ENCODE measurements around the gene AP1S3.
A peak's percentile ranks its signal among the peaks of the same experiment; 100 is the strongest.
"Not testable (repeated sequence)": the region's sequence is repeated elsewhere in the genome, so short reads cannot be mapped to it uniquely, and the experiment has no call there.

The AP1S3 gene

GRCh38 chr2:223837287-223838061 is at the start of gene AP1S3:
Gene AP1S3, minus strand, starts transcription at chr2:223837582. Its CDS starts 132 bp downstream, at chr2:223837450.
- Mint-ChIP-seq H3K27me3 (peaks cover 5% of the 10 kb centered on the region), H3K4me3 (peak within 1 kb of the TSS; percentile 98), H3K9me3 (no peaks in the 10 kb centered on the region), H3K27ac (peak within 1 kb of the TSS; percentile 55), H3K36me3 (peaks cover 6% of the 10 kb centered on the region), H3K4me1 (peaks cover 21% of the 10 kb centered on the region)
- CTCF ChIA-PET: no interaction called here
- DNase-seq: peak; percentile 86

DNA sequence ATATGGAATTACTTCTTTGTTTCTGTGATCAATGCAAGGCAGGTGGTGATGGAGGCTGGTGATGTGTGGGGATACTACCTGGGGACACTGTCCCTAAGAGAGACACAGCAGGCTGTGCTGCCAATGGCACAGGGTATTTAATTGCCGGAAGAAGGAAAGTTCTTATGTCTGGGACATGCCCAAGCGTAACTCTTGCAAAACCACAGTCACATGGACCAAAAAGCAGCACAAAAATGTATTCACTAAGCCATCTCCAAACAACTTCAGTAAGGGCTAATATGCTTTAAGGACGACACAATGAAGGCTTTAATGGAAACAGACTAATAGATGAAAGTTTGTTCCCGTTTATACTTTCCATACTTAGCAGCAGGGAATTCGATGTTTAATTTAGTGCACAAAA is 49.7 kb upstream of the AP1S3 start:
- Mint-ChIP-seq H3K4me3 (no peak overlapping the region), H3K27me3 (no peaks in the 10 kb centered on the region), H3K36me3 (peaks cover 57% of the 10 kb centered on the region)

DNA sequence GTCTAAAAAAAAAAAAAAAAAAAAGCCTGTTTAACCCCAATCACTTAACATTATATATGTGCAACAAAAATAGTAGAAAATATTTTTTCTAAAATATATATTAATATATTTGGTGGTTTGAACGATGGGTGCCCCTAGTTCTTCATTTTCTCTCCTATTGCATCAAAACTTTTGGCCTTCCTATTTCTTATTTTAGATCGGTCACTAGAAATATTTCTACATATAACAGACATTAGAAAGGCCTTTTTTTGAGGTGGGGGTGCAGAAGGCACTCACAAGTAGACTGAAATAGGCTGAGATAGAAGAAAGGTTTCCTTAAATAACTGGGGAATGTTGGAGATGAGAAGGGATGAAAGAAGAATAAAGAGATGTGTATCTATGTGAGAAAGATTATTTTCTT is 49.3 kb upstream of the AP1S3 start:
- H3K36me3 Mint-ChIP-seq: peaks cover 60% of the 10 kb centered on the region
- H3K27me3 Mint-ChIP-seq: no peaks in the 10 kb centered on the region
- CTCF ChIA-PET: no interaction called here
- H3K9me3 Mint-ChIP-seq: no peaks in the 10 kb centered on the region
- no peak for DNase-seq
- H3K27ac Mint-ChIP-seq: no peak overlapping the region
- no peak overlapping the region for H3K4me3 Mint-ChIP-seq
- peaks cover 9% of the 10 kb centered on the region for H3K4me1 Mint-ChIP-seq

More for the DNA sequence above, 49.7 kb upstream of the AP1S3 start:
- Mint-ChIP-seq H3K9me3 (no peaks in the 10 kb centered on the region), H3K4me1 (peaks cover 7% of the 10 kb centered on the region), H3K27ac (no peak overlapping the region)
- no peak for DNase-seq
- CTCF ChIA-PET: no interaction called here

DNA sequence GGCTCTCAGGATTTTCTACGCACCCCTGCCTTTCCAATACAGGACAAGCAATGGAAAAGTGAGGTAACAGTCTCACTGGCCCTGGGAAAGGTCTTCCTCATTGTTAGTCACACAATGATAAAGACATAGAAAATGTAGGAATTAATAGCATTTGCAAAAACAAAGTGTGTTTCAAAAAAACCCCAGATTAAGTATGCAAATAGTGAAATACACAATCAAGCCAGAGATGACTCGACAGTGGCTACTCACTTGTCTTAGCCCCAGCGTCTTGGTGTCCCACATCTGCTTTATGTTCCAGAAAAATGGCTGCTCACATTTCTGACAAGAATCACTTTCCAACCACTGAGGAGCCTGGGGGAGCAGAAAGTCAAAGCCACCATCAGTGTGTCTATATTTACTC is 47.0 kb upstream of the AP1S3 start:
- H3K4me3 Mint-ChIP-seq: no peak overlapping the region
- H3K27me3 Mint-ChIP-seq: no peaks in the 10 kb centered on the region
- no peak for DNase-seq
- no peaks in the 10 kb centered on the region for H3K9me3 Mint-ChIP-seq
- CTCF ChIA-PET: no interaction called here
- no peak overlapping the region for H3K27ac Mint-ChIP-seq
- H3K4me1 Mint-ChIP-seq: peaks cover 11% of the 10 kb centered on the region
- H3K36me3 Mint-ChIP-seq: peaks cover 60% of the 10 kb centered on the region

DNA sequence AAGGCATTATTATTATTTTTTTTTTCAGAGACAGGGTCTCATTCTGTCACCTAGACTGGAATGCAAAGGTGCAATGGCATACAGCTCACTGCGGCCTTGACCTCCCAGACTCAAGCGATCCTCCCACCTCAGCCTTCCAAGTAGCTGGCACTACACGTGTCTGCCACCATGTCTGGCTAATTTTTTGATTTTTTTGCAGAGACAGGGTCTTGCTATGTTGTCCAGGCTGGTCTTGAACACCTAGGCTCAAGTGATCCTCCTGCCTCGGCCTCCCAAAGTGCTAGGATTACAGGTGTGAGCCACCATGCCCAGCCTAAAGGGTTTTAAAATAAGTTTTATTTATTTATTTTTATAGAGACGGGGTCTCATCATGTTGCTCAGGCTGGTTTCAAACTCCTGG is 45.3 kb upstream of the AP1S3 start:
- DNase-seq: no peak
- no peak overlapping the region for H3K27ac Mint-ChIP-seq
- no peak overlapping the region for H3K4me3 Mint-ChIP-seq
- CTCF ChIA-PET: no interaction called here
- peaks cover 11% of the 10 kb centered on the region for H3K4me1 Mint-ChIP-seq
- no peaks in the 10 kb centered on the region for H3K9me3 Mint-ChIP-seq
- peaks cover 65% of the 10 kb centered on the region for H3K36me3 Mint-ChIP-seq
- no peaks in the 10 kb centered on the region for H3K27me3 Mint-ChIP-seq

- H3K27ac Mint-ChIP-seq: no peak overlapping the region
- no peaks in the 10 kb centered on the region for H3K9me3 Mint-ChIP-seq
- H3K36me3 Mint-ChIP-seq: peaks cover 66% of the 10 kb centered on the region
- no peak for DNase-seq
- H3K4me1 Mint-ChIP-seq: peaks cover 11% of the 10 kb centered on the region
- no peaks in the 10 kb centered on the region for H3K27me3 Mint-ChIP-seq
- H3K4me3 Mint-ChIP-seq: no peak overlapping the region
- CTCF ChIA-PET: no interaction called here
Observed at GRCh38 chr2:223880796-223881195, 43.4 kb upstream of the AP1S3 start.

DNA sequence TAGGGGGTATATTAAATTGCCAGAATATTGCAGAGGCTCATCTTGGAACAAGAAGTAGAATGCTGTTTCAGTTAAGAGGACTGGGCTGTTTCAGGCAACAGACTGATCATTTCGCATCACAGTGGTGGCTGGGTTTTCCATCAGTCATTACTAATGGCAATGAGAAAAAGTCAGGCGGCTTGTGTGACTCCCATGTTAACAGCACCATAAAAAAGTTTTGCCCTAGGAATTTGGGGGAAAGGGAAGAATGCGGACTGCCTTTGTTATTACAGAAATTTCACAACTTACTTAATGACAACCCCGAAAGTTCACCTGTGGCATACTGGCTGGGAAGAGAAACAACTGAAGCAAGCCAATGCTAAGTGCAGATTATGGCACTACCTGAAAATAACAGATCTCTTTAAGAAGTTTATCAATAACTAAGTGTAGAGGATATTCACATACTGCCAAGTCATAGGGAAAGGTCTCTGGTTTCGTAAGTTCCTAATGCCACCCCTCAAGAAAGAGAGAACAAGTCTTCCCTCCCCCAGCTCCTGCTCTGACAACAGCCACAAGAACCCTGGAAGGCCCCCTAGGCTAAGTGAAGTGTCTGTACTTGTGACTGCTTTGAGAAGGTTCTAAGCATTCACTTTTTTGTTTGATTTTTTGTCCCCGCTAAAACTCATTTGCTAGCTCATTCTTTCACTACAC is 40.5 kb upstream of the AP1S3 start:
- H3K4me3 Mint-ChIP-seq: no peak overlapping the region

DNA sequence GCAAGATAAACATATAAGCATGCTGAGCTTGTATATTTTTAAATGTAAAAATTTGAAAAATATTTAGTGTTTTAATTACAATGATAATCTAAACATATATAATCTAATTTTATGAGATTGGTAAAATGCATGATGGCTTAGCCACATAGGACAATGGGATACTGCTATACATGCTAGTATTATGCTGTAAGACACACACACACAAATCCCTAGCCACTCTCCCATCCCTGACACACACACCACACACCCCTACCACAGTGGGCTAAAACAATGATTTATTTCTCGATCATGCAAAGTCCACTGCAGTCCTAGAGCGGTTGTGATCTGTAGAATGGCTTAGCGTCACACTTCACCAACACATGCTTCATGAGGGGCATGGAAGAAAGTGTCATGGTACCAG is 36.3 kb upstream of the AP1S3 start:
- Mint-ChIP-seq H3K27me3 (no peaks in the 10 kb centered on the region), H3K27ac (no peak overlapping the region), H3K9me3 (no peaks in the 10 kb centered on the region), H3K4me1 (no peaks in the 10 kb centered on the region), H3K4me3 (no peak overlapping the region), H3K36me3 (peaks cover 57% of the 10 kb centered on the region)
- DNase-seq: no peak
- CTCF ChIA-PET: no interaction called here

More for the DNA sequence above, 40.5 kb upstream of the AP1S3 start:
- Mint-ChIP-seq H3K27ac (no peak overlapping the region), H3K36me3 (peaks cover 64% of the 10 kb centered on the region), H3K4me1 (peaks cover 8% of the 10 kb centered on the region), H3K27me3 (no peaks in the 10 kb centered on the region), H3K9me3 (no peaks in the 10 kb centered on the region)
- CTCF ChIA-PET: no interaction called here
- no peak for DNase-seq

- DNase-seq, H3K4me1 Mint-ChIP-seq, H3K9me3 Mint-ChIP-seq, H3K27ac Mint-ChIP-seq, H3K4me3 Mint-ChIP-seq, CTCF ChIA-PET, H3K27me3 Mint-ChIP-seq: not testable (repeated sequence)
- peaks cover 53% of the 10 kb centered on the region for H3K36me3 Mint-ChIP-seq
Observed at GRCh38 chr2:223872772-223873171, 35.4 kb upstream of the AP1S3 start.

GRCh38 chr2:223871661-223872060 is 34.3 kb upstream of the AP1S3 start:
- CTCF ChIA-PET: not testable (repeated sequence)

DNA sequence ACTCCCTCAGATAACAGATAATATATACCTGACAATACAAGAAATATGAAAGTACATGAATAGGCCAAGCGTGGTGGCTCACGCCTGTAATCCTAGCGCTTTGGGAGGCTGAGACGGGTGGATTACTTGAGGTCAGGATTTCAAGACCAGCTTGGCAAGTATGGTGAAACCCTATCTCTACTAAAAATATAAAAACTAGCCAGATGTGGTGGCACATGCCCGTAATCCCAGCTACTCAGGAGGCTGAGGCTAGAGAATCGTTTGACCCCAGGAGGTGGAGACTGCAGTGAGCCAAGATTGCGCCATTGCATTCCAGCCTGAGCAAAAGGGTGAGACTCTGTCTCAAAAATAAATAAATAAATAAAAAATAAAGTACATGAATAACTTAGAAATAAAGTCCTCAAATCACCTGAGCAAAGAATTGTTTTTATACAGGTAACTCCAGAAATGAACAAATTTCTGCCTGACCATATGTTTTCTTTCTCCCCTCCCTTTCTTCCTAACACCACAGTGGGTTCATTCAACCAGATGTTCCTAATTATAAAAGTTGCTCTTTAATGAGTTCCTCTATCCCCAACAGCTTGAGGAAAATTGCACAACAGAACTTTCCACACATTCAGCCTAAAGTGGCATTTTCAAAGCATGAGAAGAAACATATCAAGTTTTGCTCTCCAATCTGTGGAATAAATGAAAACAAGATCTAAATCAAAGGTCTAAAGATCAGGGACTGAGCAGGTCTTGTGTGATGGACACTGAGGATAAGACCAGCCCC is 33.6 kb upstream of the AP1S3 start:
- no peak for DNase-seq
- H3K27ac Mint-ChIP-seq: no peak overlapping the region
- no peak overlapping the region for H3K4me3 Mint-ChIP-seq
- peaks cover 18% of the 10 kb centered on the region for H3K4me1 Mint-ChIP-seq
- CTCF ChIA-PET: no interaction called here
- H3K27me3 Mint-ChIP-seq: no peaks in the 10 kb centered on the region
- no peaks in the 10 kb centered on the region for H3K9me3 Mint-ChIP-seq
- peaks cover 46% of the 10 kb centered on the region for H3K36me3 Mint-ChIP-seq

More at GRCh38 chr2:223871661-223872060, 34.3 kb upstream of the AP1S3 start:
- not testable (repeated sequence) for DNase-seq, H3K27me3 Mint-ChIP-seq, H3K27ac Mint-ChIP-seq, H3K9me3 Mint-ChIP-seq, H3K4me3 Mint-ChIP-seq
- H3K4me1 Mint-ChIP-seq: peaks cover 12% of the 10 kb centered on the region
- H3K36me3 Mint-ChIP-seq: peaks cover 45% of the 10 kb centered on the region

GRCh38 chr2:223868005-223868404 is 30.6 kb upstream of the AP1S3 start:
- CTCF ChIA-PET: no interaction called here
- H3K4me3 Mint-ChIP-seq: no peak overlapping the region
- H3K4me1 Mint-ChIP-seq: peaks cover 37% of the 10 kb centered on the region
- H3K9me3 Mint-ChIP-seq: no peaks in the 10 kb centered on the region
- DNase-seq: no peak
- no peaks in the 10 kb centered on the region for H3K27me3 Mint-ChIP-seq
- H3K36me3 Mint-ChIP-seq: peaks cover 42% of the 10 kb centered on the region
- no peak overlapping the region for H3K27ac Mint-ChIP-seq

DNA sequence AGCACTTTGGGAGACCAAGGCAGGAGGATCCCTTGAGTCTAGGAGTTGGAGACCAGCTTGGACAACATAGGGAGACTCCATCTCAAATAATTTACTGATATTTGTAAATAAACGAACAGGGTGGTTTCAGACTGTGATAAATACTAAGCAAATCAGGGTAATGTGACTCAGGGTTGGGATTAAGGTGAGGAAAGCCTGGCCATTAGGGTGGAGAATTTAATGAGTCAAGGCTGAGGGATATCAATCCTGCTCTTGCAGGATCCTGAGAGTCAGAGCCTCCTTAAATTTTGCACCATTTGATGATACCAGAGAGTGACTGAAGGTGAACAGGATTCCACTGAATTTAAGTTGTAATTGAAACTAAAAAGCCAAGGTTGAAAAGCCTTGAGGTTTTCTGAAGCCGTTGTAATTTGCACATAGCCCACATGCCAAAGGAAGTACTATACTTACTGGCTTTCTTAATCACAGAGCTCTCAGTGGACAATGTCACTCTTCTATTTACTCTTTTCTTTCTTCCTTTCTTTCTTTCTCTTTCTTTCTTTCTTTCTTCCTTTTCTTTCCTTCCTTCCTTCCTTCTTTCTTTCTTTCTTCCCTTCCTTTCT is 28.6 kb upstream of the AP1S3 start:
- Mint-ChIP-seq H3K27ac (peak overlapping the region; percentile 82), H3K4me1 (peaks cover 41% of the 10 kb centered on the region), H3K9me3 (no peaks in the 10 kb centered on the region), H3K27me3 (no peaks in the 10 kb centered on the region), H3K4me3 (peak overlapping the region; percentile 35), H3K36me3 (peaks cover 39% of the 10 kb centered on the region)
- CTCF ChIA-PET: no interaction called here
- DNase-seq: no peak

DNA sequence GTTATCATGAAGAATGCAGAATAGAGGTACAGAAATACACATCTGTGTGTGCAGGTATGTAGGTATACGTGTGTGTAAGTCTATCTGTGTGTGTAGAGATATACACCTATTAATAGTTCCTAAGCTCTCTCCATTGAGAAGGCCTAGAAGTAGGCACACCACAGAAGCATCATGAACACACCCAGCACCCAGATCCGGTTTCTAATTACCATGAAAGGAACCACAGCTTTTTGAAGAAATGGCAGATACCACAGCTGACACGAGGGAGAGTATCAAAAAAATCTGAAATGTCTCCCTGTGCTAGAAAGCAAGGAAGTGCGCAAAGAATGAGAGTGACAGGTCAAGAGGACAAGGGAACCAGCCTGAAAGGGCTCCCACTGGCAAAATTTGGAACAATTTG is 27.7 kb upstream of the AP1S3 start:
- H3K9me3 Mint-ChIP-seq: no peaks in the 10 kb centered on the region
- peak overlapping the region; percentile 82 for H3K27ac Mint-ChIP-seq
- H3K27me3 Mint-ChIP-seq: no peaks in the 10 kb centered on the region
- peaks cover 34% of the 10 kb centered on the region for H3K36me3 Mint-ChIP-seq
- DNase-seq: peak; percentile 57
- H3K4me1 Mint-ChIP-seq: peaks cover 41% of the 10 kb centered on the region
- CTCF ChIA-PET: interaction anchor here (1.0 kb wide), 1 partner anchor 100 kb away, joined by 5 read pairs; no protein-coding TSS in a partner anchor
- H3K4me3 Mint-ChIP-seq: peak overlapping the region; percentile 14
